ENCODE data around the gene ZCCHC3. TPM values are rescaled to one million over a fixed set of nuclear protein-coding genes. Genes with fewer than 3 reads are reported as not detected.
"Not testable (repeated sequence)": the region's sequence is repeated elsewhere in the genome, so short reads cannot be mapped to it uniquely, and the experiment has no call there.

ZCCHC3 gene
- total and polyA plus RNA-seq, 3 donors from 2014 or later: 21.2 to 34.9 (median 29.1) TPM

- 44 to 46% methylated on average over 16 of the region's 16 CpGs for WGBS, 2 donors
- no peaks in the 10 kb centered on the region for H3K36me3 ChIP-seq (ENCODE audit: low read depth, missing control alignments)
- DNase-seq: peak; percentile 66
- H3K27ac ChIP-seq: no peak overlapping the region
- TF ChIP-seq CTCF (IDR thresholded peaks at IDR 0.05) (peak; percentile 55 to 77 (median 64)), POLR2A (IDR thresholded peaks at IDR 0.05) (no peak)
- no peaks in the 10 kb centered on the region for H3K27me3 ChIP-seq
- H3K9me3 ChIP-seq: no peaks in the 10 kb centered on the region
- peaks cover 38% of the 10 kb centered on the region for H3K4me1 ChIP-seq
- no peak overlapping the region for H3K4me3 ChIP-seq
- intact Hi-C loops (cut with DNase I; ENCODE audit: low total_unique reads): no loop called here
Measured at GRCh38 chr20:330233-331149, 33.1 kb downstream of the ZCCHC3 start.

GRCh38 chr20:334578-334977 lies 37.2 kb downstream of the ZCCHC3 start:
- WGBS, 2 donors: 98% methylated on average over 7 to 8 of the region's 8 CpGs
- Histone ChIP-seq H3K27me3 (no peaks in the 10 kb centered on the region), H3K4me1 (peaks cover 14% of the 10 kb centered on the region), H3K36me3 (ENCODE audit: low read depth, missing control alignments) (no peaks in the 10 kb centered on the region), H3K4me3 (no peak overlapping the region), H3K27ac (no peak overlapping the region), H3K9me3 (no peaks in the 10 kb centered on the region)
- TF ChIP-seq POLR2A (IDR thresholded peaks at IDR 0.05) (no peak), CTCF (IDR thresholded peaks at IDR 0.05) (no peak)
- intact Hi-C loops (cut with DNase I; ENCODE audit: low total_unique reads): no loop called here
- DNase-seq: no peak

- H3K27me3 ChIP-seq; H3K27ac ChIP-seq; DNase-seq; H3K4me1 ChIP-seq; H3K9me3 ChIP-seq; H3K4me3 ChIP-seq; intact Hi-C loops (cut with DNase I; ENCODE audit: low total_unique reads); H3K36me3 ChIP-seq (ENCODE audit: low read depth, missing control alignments): not testable (repeated sequence)
- 78 to 97% methylated on average over 1 of the region's 1 CpG for WGBS, 2 donors
Measured at GRCh38 chr20:336040-336439, 38.7 kb downstream of the ZCCHC3 start.

- intact Hi-C loops (cut with DNase I; ENCODE audit: low total_unique reads): no loop called here
- Histone ChIP-seq H3K4me1 (peaks cover 4% of the 10 kb centered on the region), H3K4me3 (no peak overlapping the region), H3K9me3 (no peaks in the 10 kb centered on the region), H3K27ac (no peak overlapping the region), H3K27me3 (no peaks in the 10 kb centered on the region), H3K36me3 (ENCODE audit: low read depth, missing control alignments) (no peaks in the 10 kb centered on the region)
- no peak for DNase-seq
- TF ChIP-seq POLR2A (IDR thresholded peaks at IDR 0.05) (no peak), CTCF (IDR thresholded peaks at IDR 0.05) (no peak)
- WGBS, 2 donors: 81 to 88% methylated on average over 2 of the region's 2 CpGs
Measured at GRCh38 chr20:341682-342081, 44.3 kb downstream of the ZCCHC3 start.

- Histone ChIP-seq H3K9me3 (no peaks in the 10 kb centered on the region), H3K27me3 (no peaks in the 10 kb centered on the region), H3K27ac (no peak overlapping the region), H3K4me1 (peaks cover 4% of the 10 kb centered on the region), H3K4me3 (no peak overlapping the region), H3K36me3 (ENCODE audit: low read depth, missing control alignments) (no peaks in the 10 kb centered on the region)
- no peak for TF ChIP-seq CTCF (IDR thresholded peaks at IDR 0.05)
- TF ChIP-seq POLR2A (IDR thresholded peaks at IDR 0.05): no peak
- no peak for DNase-seq
- intact Hi-C loops (cut with DNase I; ENCODE audit: low total_unique reads): no loop called here
Measured at GRCh38 chr20:343107-343506, 45.7 kb downstream of the ZCCHC3 start.

All from testis (tissue), 3 donors.